NCI-H1092 treated with DMSO at 0.1 percent for 48 hours (cell line): ENCODE data around the gene DDX31.
A peak's percentile ranks its signal among the peaks of the same experiment; 100 is the strongest.
"Not testable (repeated sequence)": the region's sequence is repeated elsewhere in the genome, so short reads cannot be mapped to it uniquely, and the experiment has no call there.

Experiments used
- DNase-seq: peaks from one replicate; lab custom pipeline; 2025; lab: John Stamatoyannopoulos, UW

The DDX31 gene

GRCh38 chr9:132578367-132578932, 91.3 kb downstream of the DDX31 start:
- DNase-seq: no peak

- DNase-seq: no peak
Observed at GRCh38 chr9:132577119-132577518, 92.7 kb downstream of the DDX31 start.

- no peak for DNase-seq
Observed at GRCh38 chr9:132575811-132576210, 94.0 kb downstream of the DDX31 start.

GRCh38 chr9:132575005-132575609, 94.7 kb downstream of the DDX31 start:
- DNase-seq: peak; percentile 77

GRCh38 chr9:132572921-132573320, 96.9 kb downstream of the DDX31 start:
- DNase-seq: no peak

- DNase-seq: no peak
Observed at GRCh38 chr9:132571806-132572600, 97.8 kb downstream of the DDX31 start.

GRCh38 chr9:132568787-132569186, 101.0 kb downstream of the DDX31 start:
- not testable (repeated sequence) for DNase-seq

GRCh38 chr9:132564526-132564925, 105.3 kb downstream of the DDX31 start:
- no peak for DNase-seq

- no peak for DNase-seq
Observed at GRCh38 chr9:132562306-132562573, 107.5 kb downstream of the DDX31 start.

- DNase-seq: peak; percentile 66
Observed at GRCh38 chr9:132560616-132561202, 109.1 kb downstream of the DDX31 start.

- no peak for DNase-seq
Observed at GRCh38 chr9:132559711-132560110, 110.1 kb downstream of the DDX31 start.

GRCh38 chr9:132557159-132557558, 112.6 kb downstream of the DDX31 start:
- no peak for DNase-seq

GRCh38 chr9:132556714-132557113, 113.1 kb downstream of the DDX31 start:
- no peak for DNase-seq

GRCh38 chr9:132556235-132556634, 113.5 kb downstream of the DDX31 start:
- no peak for DNase-seq

- DNase-seq: no peak
Observed at GRCh38 chr9:132555528-132555927, 114.3 kb downstream of the DDX31 start.

GRCh38 chr9:132554755-132555154, 115.0 kb downstream of the DDX31 start:
- DNase-seq: no peak

- no peak for DNase-seq
Observed at GRCh38 chr9:132552041-132552440, 117.7 kb downstream of the DDX31 start.

GRCh38 chr9:132551556-132551955, 118.2 kb downstream of the DDX31 start:
- no peak for DNase-seq

GRCh38 chr9:132548751-132549640, 120.8 kb downstream of the DDX31 start:
- no peak for DNase-seq

- DNase-seq: no peak
Observed at GRCh38 chr9:132547976-132548730, 121.6 kb downstream of the DDX31 start.

GRCh38 chr9:132547436-132547835, 122.3 kb downstream of the DDX31 start:
- DNase-seq: no peak
